Adrenal gland (tissue), 5 donors: ENCODE data around the gene NOVA2.

ENCODE experiments used
- POLR2A ChIP-seq, 2 donors: fragments of 450-650 bp; IDR thresholded peaks; one replicate each; pipeline ENCODE4 v1.6.1; 2017; ENCODE audit warnings: antibody characterized with exemption in 2 of 2, mild to moderate bottlenecking in 2 of 2, moderate library complexity in 1 of 2
- TF ChIP-seq, protein P1 (sequence below), 6 experiments: fragments of 450-650 bp in 4 of 6; fragments of 200-600 bp in 2 of 6; sonication (generic) in 1 of 6; IDR thresholded peaks; 1 replicate in 5 of 6; 2 replicates in 1 of 6; pipeline versions ENCODE4 v1.5.1 to v1.8.0; 2016 to 2021; ENCODE audit warnings: antibody characterized with exemption in 6 of 6, mild to moderate bottlenecking in 2 of 6, moderate library complexity in 1 of 6
- donor health status: DM: no; HTN: no; CAD: no.

DNA sequence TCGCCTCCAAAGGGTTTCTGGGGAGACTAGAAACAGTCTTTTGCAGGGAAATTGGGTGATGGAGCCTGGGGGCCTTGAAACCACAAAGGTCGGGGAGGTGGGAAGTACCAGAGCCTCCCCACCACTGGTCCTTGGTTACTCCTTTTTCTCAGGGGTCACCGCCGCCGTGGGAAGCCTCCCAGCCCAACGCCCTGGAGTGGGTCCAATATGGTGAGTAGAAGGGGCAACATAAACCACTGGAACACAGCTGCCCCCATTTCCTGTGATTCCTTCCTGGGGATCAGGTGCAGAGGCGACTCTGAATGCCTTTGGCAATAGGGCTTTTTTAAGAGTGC is 43.4 kb upstream of the NOVA2 start:
- TF ChIP-seq, protein P1, sequence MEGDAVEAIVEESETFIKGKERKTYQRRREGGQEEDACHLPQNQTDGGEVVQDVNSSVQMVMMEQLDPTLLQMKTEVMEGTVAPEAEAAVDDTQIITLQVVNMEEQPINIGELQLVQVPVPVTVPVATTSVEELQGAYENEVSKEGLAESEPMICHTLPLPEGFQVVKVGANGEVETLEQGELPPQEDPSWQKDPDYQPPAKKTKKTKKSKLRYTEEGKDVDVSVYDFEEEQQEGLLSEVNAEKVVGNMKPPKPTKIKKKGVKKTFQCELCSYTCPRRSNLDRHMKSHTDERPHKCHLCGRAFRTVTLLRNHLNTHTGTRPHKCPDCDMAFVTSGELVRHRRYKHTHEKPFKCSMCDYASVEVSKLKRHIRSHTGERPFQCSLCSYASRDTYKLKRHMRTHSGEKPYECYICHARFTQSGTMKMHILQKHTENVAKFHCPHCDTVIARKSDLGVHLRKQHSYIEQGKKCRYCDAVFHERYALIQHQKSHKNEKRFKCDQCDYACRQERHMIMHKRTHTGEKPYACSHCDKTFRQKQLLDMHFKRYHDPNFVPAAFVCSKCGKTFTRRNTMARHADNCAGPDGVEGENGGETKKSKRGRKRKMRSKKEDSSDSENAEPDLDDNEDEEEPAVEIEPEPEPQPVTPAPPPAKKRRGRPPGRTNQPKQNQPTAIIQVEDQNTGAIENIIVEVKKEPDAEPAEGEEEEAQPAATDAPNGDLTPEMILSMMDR (IDR thresholded peaks at IDR 0.05), result peak in 1 of 6 experiments; percentile 12
- no peak for TF ChIP-seq POLR2A (IDR thresholded peaks at IDR 0.05)
